Tibial nerve (tissue), 4 donors: ENCODE data around the gene AGBL1.

Experiments used
- CTCF ChIP-seq, 5 experiments: fragments of 200-600 bp in 3 of 5; fragments of 450-650 bp in 2 of 5; sonication (generic) in 3 of 5; IDR thresholded peaks; one replicate each; pipeline ENCODE4 v1.5.1; 2016 to 2019; ENCODE audit warnings: antibody characterized with exemption in 5 of 5, mild to moderate bottlenecking in 3 of 5, moderate library complexity in 2 of 5
- EP300 ChIP-seq, 2 donors: sonication (generic); formaldehyde crosslinking; IDR thresholded peaks; one replicate each; pipeline ENCODE4 v1.6.1; 2017; ENCODE audit warnings: antibody characterized with exemption in 2 of 2, mild to moderate bottlenecking in 1 of 2
- POLR2A ChIP-seq, 2 donors: fragments of 450-650 bp; IDR thresholded peaks; one replicate each; pipeline ENCODE4 v1.6.1; 2017; ENCODE audit warnings: antibody characterized with exemption in 2 of 2, mild to moderate bottlenecking in 2 of 2, moderate library complexity in 2 of 2

- TF ChIP-seq CTCF (IDR thresholded peaks at IDR 0.05) (no peak), EP300 (IDR thresholded peaks at IDR 0.05) (no peak), POLR2A (IDR thresholded peaks at IDR 0.05) (no peak)
Observed at GRCh38 chr15:86620157-86620556, 540.5 kb downstream of the AGBL1 start.
